Tibial nerve (tissue), 4 donors: ENCODE measurements around the gene GALM. TPM values are rescaled to one million over a fixed set of nuclear protein-coding genes. Genes with fewer than 3 reads are reported as not detected.
"Not testable (repeated sequence)": the region's sequence is repeated elsewhere in the genome, so short reads cannot be mapped to it uniquely, and the experiment has no call there.

Source experiments
- DNase-seq, 2 donors: peaks; one replicate each; pipeline ENCODE4 v3.0.0-alpha.2; 2019; ENCODE audit warnings: low spot score in 2 of 2
- H3K27ac ChIP-seq, 4 donors: fragments of 200-600 bp; sonication (generic) in 3 of 4; one replicate each; pipeline ENCODE4 v1.5.1; 2017 to 2019; ENCODE audit warnings: mild to moderate bottlenecking in 1 of 4
- H3K27me3 ChIP-seq, 2 donors: fragments of 200-600 bp; sonication (generic) in 1 of 2; one replicate each; pipeline versions ENCODE4 v1.5.1 to v1.6.0; 2017 to 2019
- H3K36me3 ChIP-seq, 3 donors: fragments of 200-600 bp; sonication (generic); one replicate each; pipeline ENCODE4 v1.5.1; 2018 to 2019
- H3K4me1 ChIP-seq, 4 donors: fragments of 200-600 bp; sonication (generic) in 3 of 4; one replicate each; pipeline ENCODE4 v1.5.1; 2017 to 2019
- H3K4me3 ChIP-seq, 4 donors: fragments of 200-600 bp; sonication (generic) in 3 of 4; one replicate each; pipeline ENCODE4 v1.5.1; 2017 to 2019; ENCODE audit warnings: mild to moderate bottlenecking in 1 of 4, moderate library complexity in 1 of 4
- H3K9me3 ChIP-seq, 4 donors: fragments of 200-600 bp; sonication (generic) in 3 of 4; one replicate each; pipeline ENCODE4 v1.5.1; 2017 to 2019
- CTCF ChIP-seq, 5 experiments: fragments of 200-600 bp in 3 of 5; fragments of 450-650 bp in 2 of 5; sonication (generic) in 3 of 5; IDR thresholded peaks; one replicate each; pipeline ENCODE4 v1.5.1; 2016 to 2019; ENCODE audit warnings: antibody characterized with exemption in 5 of 5, mild to moderate bottlenecking in 3 of 5, moderate library complexity in 2 of 5
- EP300 ChIP-seq, 2 donors: sonication (generic); formaldehyde crosslinking; IDR thresholded peaks; one replicate each; pipeline ENCODE4 v1.6.1; 2017; ENCODE audit warnings: antibody characterized with exemption in 2 of 2, mild to moderate bottlenecking in 1 of 2
- POLR2A ChIP-seq, 2 donors: fragments of 450-650 bp; IDR thresholded peaks; one replicate each; pipeline ENCODE4 v1.6.1; 2017; ENCODE audit warnings: antibody characterized with exemption in 2 of 2, mild to moderate bottlenecking in 2 of 2, moderate library complexity in 2 of 2
- WGBS, 2 donors: methylation state at CpG; one replicate each; pipeline ENCODE4 v1.1.5; 2018; 5-methylcytosine and 5-hydroxymethylcytosine counted together
- total RNA-seq, 4 donors: library from RNA; depleted of rRNA; stranded (reverse); fragments of >200 nt; gene quantifications; one replicate each; pipeline ENCODE4 v1.1.0, GENCODE V29; 2016

The GALM gene
- total RNA-seq, 4 donors from 2014 or later: 20.7 to 57.9 (median 34.2) TPM

- peaks cover 0 to 41% (median 2%) of the 10 kb centered on the region in 4 donors for H3K4me1 ChIP-seq
- no peak for TF ChIP-seq POLR2A (IDR thresholded peaks at IDR 0.05)
- H3K27ac ChIP-seq: peak overlapping the region in 1 of 4 donors; percentile 71
- 79 to 82% methylated on average over 4 of the region's 4 CpGs for WGBS, 2 donors
- peaks cover 0 to 4% (median 0%) of the 10 kb centered on the region in 4 donors for H3K9me3 ChIP-seq
- DNase-seq: no peak
- H3K4me3 ChIP-seq: no peak overlapping the region
- H3K27me3 ChIP-seq: no peaks in the 10 kb centered on the region
- peaks cover 0 to 63% (median 0%) of the 10 kb centered on the region in 3 donors for H3K36me3 ChIP-seq
Measured at GRCh38 chr2:38735999-38736320, 70.0 kb downstream of the GALM start.

- peak; percentile 89 to 95 for TF ChIP-seq EP300 (IDR thresholded peaks at IDR 0.05)
- peaks cover 0 to 53% (median 0%) of the 10 kb centered on the region in 3 donors for H3K36me3 ChIP-seq
- not testable (repeated sequence) for H3K9me3 ChIP-seq, H3K27me3 ChIP-seq, H3K4me3 ChIP-seq
- WGBS, 2 donors: 71% methylated on average over 11 of the region's 11 CpGs
- H3K27ac ChIP-seq: peak overlapping the region in 3 of 4 donors; percentile 9 to 71 (median 53)
- DNase-seq: peak in 1 of 2 donors; percentile 73
- H3K4me1 ChIP-seq: peaks cover 0 to 45% (median 2%) of the 10 kb centered on the region in 4 donors
Measured at GRCh38 chr2:38737000-38737698, 71.2 kb downstream of the GALM start.

DNA sequence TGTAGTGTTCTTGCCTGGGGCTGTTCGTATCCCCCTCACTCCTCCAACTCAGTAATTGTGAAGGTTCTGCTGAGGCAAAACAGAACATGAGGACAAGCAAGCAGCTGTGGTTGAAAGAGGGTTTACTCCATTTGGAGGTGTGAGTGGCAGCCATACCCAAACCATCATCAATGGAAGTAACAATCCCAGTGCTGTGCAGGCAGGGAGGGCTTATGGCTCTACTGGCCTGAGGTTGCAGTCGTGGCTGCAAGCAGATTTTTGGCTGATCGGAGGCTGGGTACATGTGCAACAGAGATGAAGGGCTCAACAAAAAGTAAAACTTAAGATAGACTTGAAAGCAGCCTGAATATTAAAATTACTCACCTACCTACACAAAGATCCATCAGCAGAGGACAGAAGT is 72.0 kb downstream of the GALM start:
- TF ChIP-seq EP300 (IDR thresholded peaks at IDR 0.05) (no peak), POLR2A (IDR thresholded peaks at IDR 0.05) (no peak), CTCF (IDR thresholded peaks at IDR 0.05) (no peak)
- Histone ChIP-seq H3K36me3 (peaks cover 0 to 53% (median 0%) of the 10 kb centered on the region in 3 donors), H3K9me3 (peaks cover 0 to 4% (median 0%) of the 10 kb centered on the region in 4 donors), H3K4me1 (peaks cover 0 to 45% (median 2%) of the 10 kb centered on the region in 4 donors), H3K27ac (peak overlapping the region in 3 of 4 donors; percentile 9 to 71 (median 53)), H3K4me3 (no peak overlapping the region), H3K27me3 (no peaks in the 10 kb centered on the region)
- no peak for DNase-seq
- 85 to 97% methylated on average over 3 of the region's 3 CpGs for WGBS, 2 donors

DNA sequence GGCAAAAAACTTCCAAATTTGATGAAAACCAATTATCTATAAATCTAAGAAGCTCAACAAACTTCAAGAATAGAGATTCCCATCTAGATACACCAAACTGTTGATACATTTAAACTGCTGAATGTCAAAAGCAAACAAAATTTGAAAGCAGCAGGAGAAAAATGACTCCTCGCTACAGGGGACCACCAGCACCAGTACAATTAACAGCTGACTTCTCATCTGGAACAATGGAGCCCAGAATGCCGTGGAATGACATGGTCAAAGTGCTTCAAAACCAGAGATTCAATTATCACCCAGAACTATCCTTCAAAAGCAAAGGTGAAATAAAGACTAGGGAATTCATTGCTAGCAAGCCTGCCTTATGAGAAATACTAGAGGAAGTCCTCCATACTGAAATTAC is 73.6 kb downstream of the GALM start:
- Histone ChIP-seq H3K27ac (no peak overlapping the region), H3K9me3 (peaks cover 0 to 4% (median 0%) of the 10 kb centered on the region in 4 donors), H3K36me3 (peaks cover 0 to 57% (median 6%) of the 10 kb centered on the region in 3 donors), H3K4me3 (no peak overlapping the region), H3K27me3 (no peaks in the 10 kb centered on the region), H3K4me1 (peaks cover 0 to 42% (median 2%) of the 10 kb centered on the region in 4 donors)
- no peak for DNase-seq
- WGBS, 2 donors: 96 to 98% methylated on average over 2 of the region's 2 CpGs
- TF ChIP-seq EP300 (IDR thresholded peaks at IDR 0.05): no peak

- 51 to 53% methylated on average over 11 of the region's 11 CpGs for WGBS, 2 donors
- Histone ChIP-seq H3K36me3 (peaks cover 0 to 73% (median 7%) of the 10 kb centered on the region in 3 donors), H3K4me3 (no peak overlapping the region), H3K27ac (peak overlapping the region in 3 of 4 donors; percentile 14 to 73 (median 14)), H3K9me3 (peaks cover 0 to 4% (median 0%) of the 10 kb centered on the region in 4 donors), H3K27me3 (no peaks in the 10 kb centered on the region), H3K4me1 (peaks cover 0 to 48% (median 2%) of the 10 kb centered on the region in 4 donors)
- TF ChIP-seq POLR2A (IDR thresholded peaks at IDR 0.05) (no peak), EP300 (IDR thresholded peaks at IDR 0.05) (no peak), CTCF (IDR thresholded peaks at IDR 0.05) (peak; percentile 34 to 76 (median 65))
- DNase-seq: no peak
Measured at GRCh38 chr2:38740851-38741731, 75.2 kb downstream of the GALM start.

DNA sequence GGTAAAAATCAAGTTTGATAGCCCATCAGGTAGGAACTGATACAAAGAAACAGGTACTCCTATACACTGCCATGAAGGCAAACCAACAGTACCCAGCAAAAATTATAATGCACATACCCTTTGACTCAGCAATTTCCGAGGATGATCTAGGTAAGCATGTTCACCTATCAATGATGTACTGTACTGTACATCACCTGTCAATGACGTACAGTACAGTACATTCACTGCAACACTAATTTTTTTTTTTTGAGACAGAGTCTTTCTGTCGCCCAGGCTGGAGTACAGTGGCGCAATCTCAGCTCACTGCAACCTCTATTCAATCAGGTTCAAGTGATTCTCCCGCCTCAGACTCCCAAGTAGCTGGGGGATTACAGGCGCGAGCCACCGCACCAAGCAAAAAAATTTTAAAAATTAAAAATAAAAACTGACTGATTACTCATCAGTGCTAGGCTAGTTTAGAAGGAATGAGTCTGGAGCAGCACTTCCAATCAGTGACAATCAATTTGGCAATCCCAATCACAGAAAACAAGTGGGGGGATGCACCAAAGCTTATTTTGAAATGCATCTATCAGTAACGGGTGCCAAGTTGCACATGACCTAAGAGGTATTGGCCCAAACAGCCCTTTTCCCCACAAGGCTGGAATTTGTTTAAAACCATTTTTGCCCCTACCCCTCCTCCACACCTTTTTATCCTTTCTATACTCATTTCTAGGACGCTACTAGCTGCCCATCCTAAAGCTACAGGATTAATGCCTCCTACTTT is 77.1 kb downstream of the GALM start:
- H3K9me3 ChIP-seq: peaks cover 0 to 4% (median 0%) of the 10 kb centered on the region in 4 donors
- TF ChIP-seq EP300 (IDR thresholded peaks at IDR 0.05) (no peak), CTCF (IDR thresholded peaks at IDR 0.05) (no peak), POLR2A (IDR thresholded peaks at IDR 0.05) (no peak)
- no peak overlapping the region for H3K27ac ChIP-seq
- no peaks in the 10 kb centered on the region for H3K27me3 ChIP-seq
- peaks cover 0 to 81% (median 19%) of the 10 kb centered on the region in 3 donors for H3K36me3 ChIP-seq
- peaks cover 0 to 54% (median 10%) of the 10 kb centered on the region in 4 donors for H3K4me1 ChIP-seq
- 83 to 85% methylated on average over 10 of the region's 10 CpGs for WGBS, 2 donors
- no peak for DNase-seq
- no peak overlapping the region for H3K4me3 ChIP-seq
